ENCODE data around the gene SNX33. TPM values are rescaled to one million over a fixed set of nuclear protein-coding genes. Genes with fewer than 3 reads are reported as not detected.
"Not testable (repeated sequence)": the region's sequence is repeated elsewhere in the genome, so short reads cannot be mapped to it uniquely, and the experiment has no call there.

SNX33 gene
- total and polyA plus RNA-seq, 7 donors: 3.5 to 8.0 (median 3.9) TPM

DNA sequence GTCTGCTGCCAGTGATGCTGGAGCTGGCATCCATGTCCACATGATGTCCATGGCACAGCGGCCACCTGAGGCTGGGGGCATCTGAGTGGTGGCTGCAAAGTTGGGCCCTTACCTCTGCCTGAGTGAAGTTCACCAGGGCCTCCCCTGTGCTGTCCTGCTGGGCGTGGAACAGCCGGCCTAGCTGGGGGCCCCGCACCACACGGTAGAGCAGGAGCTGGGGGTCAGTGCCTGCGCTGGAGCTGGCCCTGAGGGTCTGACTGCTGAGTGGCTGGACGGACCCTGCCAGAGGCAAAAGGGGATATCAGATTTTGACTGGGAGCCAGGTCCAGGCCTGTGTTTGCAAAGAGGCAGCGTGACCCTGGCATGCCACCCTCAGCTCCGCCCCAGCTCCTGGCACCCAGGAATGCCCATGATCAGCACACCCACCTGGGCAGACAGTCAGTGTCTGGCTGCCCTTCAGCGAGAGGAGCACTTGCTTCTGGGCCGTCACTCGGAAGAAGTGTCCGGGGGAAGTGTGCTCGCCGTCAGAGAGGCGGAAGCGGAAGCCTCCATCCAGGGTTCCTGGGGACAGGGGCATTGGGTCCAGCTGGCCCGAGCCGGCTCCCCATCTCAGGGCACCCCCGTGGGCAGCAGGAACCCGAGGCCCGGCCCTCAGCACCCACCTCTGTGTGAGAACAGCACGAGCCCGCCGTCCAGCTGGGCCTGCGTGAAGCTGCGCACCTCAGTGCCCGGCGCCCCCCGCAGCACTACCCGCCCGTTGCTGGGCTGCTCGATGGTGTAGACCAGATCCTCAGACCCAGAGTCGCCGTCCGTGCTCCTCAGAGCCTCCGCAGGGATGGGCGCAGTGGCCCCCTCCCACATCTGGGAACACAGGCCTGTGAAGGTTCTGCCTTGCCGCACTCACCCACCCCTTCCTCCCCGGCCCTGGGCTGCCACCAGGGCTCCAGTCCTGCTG, 34.7 kb downstream of the SNX33 start:
- Histone ChIP-seq H3K27me3 (ENCODE audit: insufficient read depth in 3 of 3, low read length in 2 of 3) (no peaks in the 10 kb centered on the region), H3K36me3 (ENCODE audit: insufficient read depth in 1 of 2, low read depth in 1 of 2) (peaks cover 0 to 41% of the 10 kb centered on the region in 2 donors), H3K9me3 (no peaks in the 10 kb centered on the region), H3K27ac (no peak overlapping the region), H3K4me1 (no peaks in the 10 kb centered on the region), H3K4me3 (no peak overlapping the region)
- WGBS, 3 donors: 90 to 93% (median 91%) methylated on average over 32 to 40 of the region's 40 CpGs
- DNase-seq (no peak), ATAC-seq (no peak)
- TF ChIP-seq, protein P1, sequence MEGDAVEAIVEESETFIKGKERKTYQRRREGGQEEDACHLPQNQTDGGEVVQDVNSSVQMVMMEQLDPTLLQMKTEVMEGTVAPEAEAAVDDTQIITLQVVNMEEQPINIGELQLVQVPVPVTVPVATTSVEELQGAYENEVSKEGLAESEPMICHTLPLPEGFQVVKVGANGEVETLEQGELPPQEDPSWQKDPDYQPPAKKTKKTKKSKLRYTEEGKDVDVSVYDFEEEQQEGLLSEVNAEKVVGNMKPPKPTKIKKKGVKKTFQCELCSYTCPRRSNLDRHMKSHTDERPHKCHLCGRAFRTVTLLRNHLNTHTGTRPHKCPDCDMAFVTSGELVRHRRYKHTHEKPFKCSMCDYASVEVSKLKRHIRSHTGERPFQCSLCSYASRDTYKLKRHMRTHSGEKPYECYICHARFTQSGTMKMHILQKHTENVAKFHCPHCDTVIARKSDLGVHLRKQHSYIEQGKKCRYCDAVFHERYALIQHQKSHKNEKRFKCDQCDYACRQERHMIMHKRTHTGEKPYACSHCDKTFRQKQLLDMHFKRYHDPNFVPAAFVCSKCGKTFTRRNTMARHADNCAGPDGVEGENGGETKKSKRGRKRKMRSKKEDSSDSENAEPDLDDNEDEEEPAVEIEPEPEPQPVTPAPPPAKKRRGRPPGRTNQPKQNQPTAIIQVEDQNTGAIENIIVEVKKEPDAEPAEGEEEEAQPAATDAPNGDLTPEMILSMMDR (IDR thresholded peaks at IDR 0.05): no peak
- intact Hi-C loops (cut with DNase I): loop anchor here in 1 of 2 donors (5.0 kb wide), 1 partner anchor 315 kb away; the partner anchor contains the start of gene MAN2C1

DNA sequence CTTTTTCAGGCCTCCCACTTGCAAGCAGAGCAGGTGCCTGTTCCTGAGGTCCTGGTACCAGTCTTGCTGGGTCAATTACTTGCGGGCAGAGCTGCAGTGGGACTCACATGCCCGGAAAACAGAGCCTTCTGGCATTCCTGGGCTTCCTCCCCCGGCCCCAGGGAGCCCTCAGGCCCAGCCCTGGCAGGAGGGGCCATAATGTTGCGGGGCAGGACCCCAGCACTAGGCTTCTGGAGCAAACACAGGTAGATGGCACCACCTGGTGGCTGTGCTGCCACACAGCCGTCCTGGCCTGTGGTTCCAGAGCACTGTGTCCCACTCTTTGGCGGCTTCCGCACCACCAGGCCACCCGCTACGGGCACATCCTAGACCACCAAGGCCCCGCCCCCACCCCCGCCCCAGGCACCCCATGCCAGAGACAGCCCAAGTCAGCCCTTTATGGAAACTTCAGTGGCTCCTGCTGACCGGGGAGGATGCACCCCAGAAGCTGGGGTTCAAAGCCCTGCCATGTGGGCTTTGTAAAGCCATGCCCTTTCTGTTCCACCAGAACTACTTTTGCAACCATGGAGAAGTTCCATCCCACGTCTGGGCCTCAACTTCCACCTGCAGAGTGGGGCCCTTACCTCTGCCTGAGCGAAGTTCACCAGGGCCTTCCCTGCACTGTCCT, 36.1 kb downstream of the SNX33 start:
- TF ChIP-seq, protein P1 (IDR thresholded peaks at IDR 0.05): peak; percentile 74
- peaks cover 0 to 46% of the 10 kb centered on the region in 2 donors for H3K36me3 ChIP-seq (ENCODE audit: insufficient read depth in 1 of 2, low read depth in 1 of 2)
- H3K4me1 ChIP-seq; H3K9me3 ChIP-seq; H3K27me3 ChIP-seq (ENCODE audit: insufficient read depth in 3 of 3, low read length in 2 of 3); H3K27ac ChIP-seq; H3K4me3 ChIP-seq: not testable (repeated sequence)
- ATAC-seq: peak; percentile 56 to 85 (median 70)
- WGBS, 3 donors: 22 to 39% (median 37%) methylated on average over 12 to 14 of the region's 14 CpGs
- peak; percentile 64 to 85 for DNase-seq
- intact Hi-C loops (cut with DNase I): loop anchor here in 1 of 2 donors (2.0 to 5.0 kb wide), 3 partner anchors 45 to 316 kb away; partner anchors contain the start of gene MAN2C1

DNA sequence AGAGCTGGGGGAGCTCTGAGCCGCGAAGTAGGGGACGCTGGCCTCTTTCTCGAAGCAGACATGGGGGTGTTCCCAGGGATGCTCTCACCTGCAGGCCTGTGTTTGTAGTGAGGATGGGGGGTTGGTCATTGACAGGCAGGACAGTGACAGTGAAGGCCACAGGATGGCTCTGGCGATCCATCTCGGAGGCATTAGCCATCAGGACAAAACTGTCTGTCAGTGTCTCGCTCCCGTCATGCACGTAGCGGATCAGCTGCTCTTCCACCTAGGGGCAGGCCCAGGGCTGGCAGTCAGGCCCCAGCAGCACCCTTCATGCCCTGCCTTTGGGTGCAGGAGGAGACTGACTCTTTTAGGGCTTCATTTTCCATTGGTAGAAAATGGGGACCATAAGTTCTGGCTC, 36.9 kb downstream of the SNX33 start:
- Histone ChIP-seq H3K27me3 (ENCODE audit: insufficient read depth in 3 of 3, low read length in 2 of 3) (no peaks in the 10 kb centered on the region), H3K4me1 (no peaks in the 10 kb centered on the region), H3K27ac (no peak overlapping the region), H3K4me3 (no peak overlapping the region), H3K36me3 (ENCODE audit: insufficient read depth in 1 of 2, low read depth in 1 of 2) (peaks cover 0 to 53% of the 10 kb centered on the region in 2 donors), H3K9me3 (no peaks in the 10 kb centered on the region)
- DNase-seq (no peak), ATAC-seq (no peak)
- WGBS, 3 donors: 82 to 86% (median 83%) methylated on average over 10 of the region's 10 CpGs
- TF ChIP-seq, protein P1 (IDR thresholded peaks at IDR 0.05): no peak
- intact Hi-C loops (cut with DNase I): loop anchor here (2.0 to 5.0 kb wide), 4 partner anchors 38 to 317 kb away; partner anchors contain the start of gene MAN2C1 (in 1 of the 2)

DNA sequence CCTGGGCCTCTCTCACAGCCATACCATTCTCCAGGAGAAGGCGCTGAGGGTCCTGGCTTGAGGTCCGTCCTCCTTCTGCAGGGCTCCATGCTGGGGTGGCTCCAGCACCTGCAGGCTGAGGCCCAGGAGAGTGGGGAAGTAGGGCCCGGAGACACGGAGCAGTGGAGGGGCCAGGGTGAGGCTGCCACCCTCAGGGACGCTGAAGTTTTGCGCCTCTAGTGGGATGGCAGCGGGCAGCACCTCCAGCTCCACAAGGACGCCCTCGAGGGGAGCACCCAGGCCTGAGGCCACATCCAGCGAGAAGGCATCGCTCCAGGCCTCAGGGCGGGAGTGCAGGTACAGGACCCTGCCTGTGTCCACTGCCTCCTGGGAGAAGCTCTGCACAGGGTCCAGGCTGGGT, 37.5 kb downstream of the SNX33 start:
- ATAC-seq (no peak), DNase-seq (no peak)
- Histone ChIP-seq H3K4me3 (no peak overlapping the region), H3K36me3 (ENCODE audit: insufficient read depth in 1 of 2, low read depth in 1 of 2) (peaks cover 0 to 55% of the 10 kb centered on the region in 2 donors), H3K27ac (no peak overlapping the region), H3K4me1 (no peaks in the 10 kb centered on the region), H3K9me3 (no peaks in the 10 kb centered on the region), H3K27me3 (ENCODE audit: insufficient read depth in 3 of 3, low read length in 2 of 3) (no peaks in the 10 kb centered on the region)
- 81 to 86% (median 82%) methylated on average over 12 of the region's 12 CpGs for WGBS, 3 donors
- TF ChIP-seq, protein P1 (IDR thresholded peaks at IDR 0.05): no peak
- intact Hi-C loops (cut with DNase I): loop anchor here (2.0 to 5.0 kb wide), 3 partner anchors 37 to 116 kb away; a partner anchor contains a TSS

Measured in psoas muscle (tissue), 8 donors.